H1 (cell line): ENCODE measurements around the gene REG1B. TPM values are rescaled to one million over a fixed set of nuclear protein-coding genes. Genes with fewer than 3 reads are reported as not detected.

Experiments used
- CTCF ChIA-PET: fragments of 300-600 bp; sonication (Branson Sonifier 250); formaldehyde crosslinking; loops from one replicate; lab custom pipeline; 2021; ENCODE audit not compliant: partially characterized antibody; lab: Charles Lee
- POLR2A ChIA-PET: fragments of 300-600 bp; sonication (Branson Sonifier 250); formaldehyde crosslinking; loops from one replicate; lab custom pipeline; 2021; ENCODE audit warnings: inconsistent platforms; ENCODE audit not compliant: partially characterized antibody; lab: Charles Lee
- DNase-seq, 2 experiments: peaks; one replicate each; pipeline versions ENCODE4 v3.0.0 to v3.0.0-alpha.2; 2010 to 2022; ENCODE audit warnings: low spot score in 2 of 2, low read depth in 1 of 2, mixed read lengths in 1 of 2
- FAIRE-seq: peaks from 2 replicates; lab custom pipeline; 2011; peaks lifted over from hg19 to GRCh38; lab: Jason Lieb, UNC
- H2AFZ ChIP-seq: 2 replicates; pipeline ENCODE4 v1.8.1; 2012; ENCODE audit warnings: low read length, inconsistent platforms
- H2AK5ac ChIP-seq: 2 replicates; pipeline ENCODE4 v1.6.1; 2013; ENCODE audit warnings: low read depth, low read length
- H2BK120ac ChIP-seq: replicated peaks from 2 replicates; pipeline ENCODE3; 2013; ENCODE audit warnings: low read depth, low read length, inconsistent platforms
- H2BK12ac ChIP-seq: 2 replicates; pipeline ENCODE4 v1.6.1; 2013; ENCODE audit warnings: low read depth, low read length
- H2BK15ac ChIP-seq: 2 replicates; pipeline ENCODE4 v1.6.1; 2013; ENCODE audit warnings: low read length
- H2BK20ac ChIP-seq: 2 replicates; pipeline ENCODE4 v1.6.1; 2013; ENCODE audit warnings: low read length
- H2BK5ac ChIP-seq: 2 replicates; pipeline ENCODE4 v1.6.1; 2013; ENCODE audit warnings: low read depth, low read length
- H3K14ac ChIP-seq: 2 replicates; pipeline ENCODE4 v1.6.1; 2013; ENCODE audit warnings: inconsistent platforms; ENCODE audit not compliant: insufficient read length
- H3K18ac ChIP-seq: 2 replicates; pipeline ENCODE4 v1.6.1; 2013; ENCODE audit warnings: low read length; ENCODE audit errors: extremely low read depth
- H3K23ac ChIP-seq: 2 replicates; pipeline ENCODE4 v1.6.1; 2013; ENCODE audit warnings: inconsistent platforms; ENCODE audit not compliant: insufficient read length
- H3K23me2 ChIP-seq: 2 replicates; pipeline ENCODE4 v1.6.1; 2013; ENCODE audit warnings: low read depth, low read length
- H3K27ac ChIP-seq: 2 replicates; pipeline ENCODE4 v1.6.1; 2011; ENCODE audit warnings: low read depth, low read length, inconsistent platforms
- H3K27me3 ChIP-seq, 4 experiments: replicated peaks in 1 of 4; 1 replicate in 1 of 4; 2 replicates in 3 of 4; pipeline versions ENCODE4 v1.6.1 to v1.8.1; 2011 to 2013; ENCODE audit warnings: low read length in 3 of 4, mild to moderate bottlenecking in 3 of 4, inconsistent platforms in 2 of 4, mixed read lengths in 2 of 4, moderate library complexity in 1 of 4; ENCODE audit not compliant: control insufficient read depth in 3 of 4, insufficient read depth in 3 of 4; ENCODE audit errors: extremely low read depth in 1 of 4
- H3K36me3 ChIP-seq, 4 experiments: 2 replicates each; pipeline versions ENCODE4 v1.6.1 to v1.8.1; 2011 to 2013; ENCODE audit warnings: mild to moderate bottlenecking in 4 of 4, low read length in 3 of 4, moderate library complexity in 2 of 4, control low read depth in 1 of 4, inconsistent platforms in 1 of 4; ENCODE audit not compliant: insufficient read depth in 4 of 4, control insufficient read depth in 2 of 4
- H3K4ac ChIP-seq: replicated peaks from 2 replicates; pipeline ENCODE3; 2013; ENCODE audit warnings: low read length, low read depth, mixed read lengths, inconsistent platforms; ENCODE audit not compliant: insufficient read length
- H3K4me1 ChIP-seq, 4 experiments: replicated peaks in 1 of 4; 1 replicate in 1 of 4; 2 replicates in 3 of 4; pipeline versions ENCODE4 v1.6.1 to v1.8.1; 2011 to 2013; ENCODE audit warnings: low read length in 3 of 4, inconsistent platforms in 2 of 4, mixed read lengths in 1 of 4; ENCODE audit not compliant: insufficient read depth in 4 of 4, control insufficient read depth in 3 of 4
- H3K4me2 ChIP-seq, 2 experiments: 2 replicates each; pipeline versions ENCODE4 v1.6.1 to v1.8.1; 2011 to 2013; ENCODE audit warnings: low read depth in 2 of 2, low read length in 2 of 2, control low read depth in 1 of 2, inconsistent platforms in 1 of 2, mild to moderate bottlenecking in 1 of 2; ENCODE audit not compliant: insufficient read depth in 1 of 2
- H3K4me3 ChIP-seq, 4 experiments: fragments of 200-600, 300-600 bp in 1 of 4; sonication (generic), shearing (Covaris generic), sonication (Bioruptor Twin) in 1 of 4; 2 replicates each; pipeline versions ENCODE4 v1.5.1 to v1.8.1; 2011 to 2016; ENCODE audit warnings: low read length in 4 of 4, low read depth in 3 of 4, control low read depth in 2 of 4, inconsistent platforms in 2 of 4, mild to moderate bottlenecking in 2 of 4, mixed read lengths in 1 of 4, moderate library complexity in 1 of 4; ENCODE audit not compliant: insufficient read depth in 2 of 4; ENCODE audit errors: extremely low read depth in 1 of 4
- H3K56ac ChIP-seq: replicated peaks from 2 replicates; pipeline ENCODE3; 2013; ENCODE audit warnings: low read depth, mild to moderate bottlenecking, mixed read lengths, low read length, inconsistent platforms; ENCODE audit not compliant: insufficient read length
- H3K79me1 ChIP-seq: 2 replicates; pipeline ENCODE4 v1.6.1; 2013; ENCODE audit warnings: low read depth, low read length, control low read depth
- H3K79me2 ChIP-seq, 2 experiments: 2 replicates each; pipeline versions ENCODE4 v1.6.1 to v1.8.1; 2012 to 2013; ENCODE audit warnings: low read length in 2 of 2, mild to moderate bottlenecking in 2 of 2, inconsistent platforms in 1 of 2; ENCODE audit not compliant: insufficient read depth in 2 of 2, control insufficient read depth in 1 of 2
- H3K9ac ChIP-seq, 4 experiments: replicated peaks in 1 of 4; 1 replicate in 1 of 4; 2 replicates in 3 of 4; pipeline versions ENCODE4 v1.6.1 to v1.8.1; 2011 to 2013; ENCODE audit warnings: low read depth in 3 of 4, low read length in 3 of 4, control low read depth in 2 of 4, mild to moderate bottlenecking in 2 of 4, moderate library complexity in 2 of 4, inconsistent platforms in 1 of 4; ENCODE audit errors: extremely low read depth in 1 of 4
- H3K9me3 ChIP-seq, 2 experiments: 2 replicates each; pipeline versions ENCODE4 v1.6.1 to v1.8.1; 2012 to 2013; ENCODE audit warnings: mild to moderate bottlenecking in 2 of 2, moderate library complexity in 2 of 2, control low read depth in 1 of 2, inconsistent platforms in 1 of 2, low read depth in 1 of 2, low read length in 1 of 2, mixed read lengths in 1 of 2; ENCODE audit not compliant: insufficient read depth in 2 of 2
- H4K20me1 ChIP-seq, 2 experiments: replicated peaks in 1 of 2; 2 replicates each; pipeline versions ENCODE3 to v1.8.1; 2011 to 2013; ENCODE audit warnings: inconsistent platforms in 2 of 2, low read length in 2 of 2, mild to moderate bottlenecking in 1 of 2; ENCODE audit not compliant: insufficient read depth in 2 of 2, control insufficient read depth in 1 of 2
- H4K5ac ChIP-seq: 2 replicates; pipeline ENCODE4 v1.6.1; 2013; ENCODE audit warnings: low read length, low read depth, mixed read lengths, inconsistent platforms; ENCODE audit not compliant: insufficient read length
- H4K8ac ChIP-seq: 2 replicates; pipeline ENCODE4 v1.8.0; 2013; ENCODE audit warnings: mild to moderate bottlenecking, moderate library complexity, low read length, inconsistent platforms; ENCODE audit not compliant: insufficient read depth; ENCODE audit errors: extremely low read depth
- H4K91ac ChIP-seq: replicated peaks from 2 replicates; pipeline ENCODE3; 2013; ENCODE audit warnings: low read length, mixed read lengths, inconsistent platforms; ENCODE audit not compliant: insufficient read length
- POU5F1 ChIP-seq: IDR thresholded peaks from 2 replicates; pipeline ENCODE4 v1.6.1; 2011; ENCODE audit warnings: low read depth, mild to moderate bottlenecking, low read length, moderate library complexity
- RAD21 ChIP-seq, 2 experiments: IDR thresholded peaks in 1 of 2; conservative IDR thresholded peaks in 1 of 2; 2 replicates each; pipeline ENCODE4 v1.6.1; 2011; ENCODE audit warnings: low read depth in 2 of 2, low read length in 2 of 2, improper control_type of control experiment in 1 of 2, inconsistent platforms in 1 of 2, mild to moderate bottlenecking in 1 of 2, moderate library complexity in 1 of 2
- WGBS, 2 experiments: shearing (Covaris generic) in 1 of 2; methylation state at CpG; one replicate each; pipeline versions ENCODE4 v1.1.6 to v1.1.7; 2013 to 2015; ENCODE audit warnings: low lambda C conversion rate in 2 of 2, mixed read lengths in 2 of 2, inconsistent platforms in 1 of 2, low coverage in 1 of 2, missing lambda C conversion rate in 1 of 2; ENCODE audit not compliant: insufficient replicate concordance in 2 of 2, insufficient coverage in 1 of 2, insufficient read length in 1 of 2; ENCODE audit errors: extremely low coverage in 1 of 2, missing lambda C conversion rate in 1 of 2; 5-methylcytosine and 5-hydroxymethylcytosine counted together
- polyA plus RNA-seq, 7 experiments: library from polyadenylated mRNA; depleted of rRNA in 3 of 7; stranded (reverse) in 5 of 7; unstranded in 2 of 7; fragments of >200 nt in 5 of 7; fragments of 200-250 nt in 2 of 7; gene quantifications; 1 replicate in 5 of 7; 2 replicates in 1 of 7; 4 replicates in 1 of 7; pipeline versions ENCODE4 v1.2.1 to v1.2.3, GENCODE V29; 2011 to 2013; ENCODE audit warnings: missing spikeins in 2 of 7, mixed read lengths in 2 of 7
- total RNA-seq: library from RNA; stranded (reverse); fragmentation: NEBNext Ultra II Directional; extraction: Animal tissue kit (Norgen Biotek cat#: 25700); gene quantifications from 2 replicates; pipeline ENCODE4 v1.2.1, GENCODE V29; 2021
- TF ChIP-seq, protein P1 (sequence below), 3 experiments: IDR thresholded peaks; 1 replicate in 2 of 3; 2 replicates in 1 of 3; pipeline versions ENCODE4 v1.5.1 to v1.6.1; 2011; ENCODE audit warnings: low read length in 3 of 3, mild to moderate bottlenecking in 3 of 3, inconsistent platforms in 2 of 3, low read depth in 1 of 3, moderate library complexity in 1 of 3; ENCODE audit not compliant: insufficient read depth in 1 of 3; ENCODE audit errors: control extremely low read depth in 1 of 3

Gene REG1B
- total and polyA plus RNA-seq, 2 of the 8 experiments (the other 6 are each of a cell fraction or from before 2014, with no cell fraction given) = not detected

- Histone ChIP-seq H4K8ac (no peak overlapping the region), H2AK5ac (no peak overlapping the region), H3K23ac (no peak overlapping the region), H2BK20ac (no peak overlapping the region), H2AFZ (0 out of 2 replicates have a peak overlapping the region, but pooled peaks have one; percentile 40), H2BK120ac (no peak overlapping the region), H3K36me3 (no peaks in the 10 kb centered on the region), H2BK15ac (no peak overlapping the region), H3K9ac (no peak overlapping the region), H3K18ac (no peak overlapping the region), H4K20me1 (no peaks in the 10 kb centered on the region), H3K27me3 (no peaks in the 10 kb centered on the region), H3K23me2 (peaks cover 2% of the 10 kb centered on the region; the same call in 1 of the 2 replicates), H3K4me1 (no peaks in the 10 kb centered on the region), H3K9me3 (peaks cover 9 to 11% of the 10 kb centered on the region in 2 experiments; a peak in 3 of 4 replicates), H3K4me3 (no peak overlapping the region), H4K5ac (no peak overlapping the region), H2BK12ac (no peak overlapping the region), H2BK5ac (no peak overlapping the region), H3K79me1 (no peaks in the 10 kb centered on the region), H3K4ac (no peak overlapping the region), H3K14ac (no peak overlapping the region), H3K27ac (no peak overlapping the region), H3K4me2 (no peak overlapping the region), H3K56ac (no peak overlapping the region), H4K91ac (no peak overlapping the region), H3K79me2 (no peaks in the 10 kb centered on the region)
- CTCF ChIA-PET = interaction anchor here (0.6 to 1.7 kb wide), 2 partner anchors 16 to 122 kb away, joined by 3 read pairs; no protein-coding TSS in a partner anchor
- POLR2A ChIA-PET = no interaction called here
- no peak for DNase-seq
- FAIRE-seq = no peak
- TF ChIP-seq RAD21 (IDR thresholded peaks at IDR 0.05 in 1 of 2, conservative IDR thresholded peaks at IDR 0.05 in 1 of 2; ENCODE audit: low read depth in 2 of 2, low read length in 2 of 2) = peak; percentile 16 to 41; a peak in 3 of 4 replicates
- no peak for TF ChIP-seq POU5F1
- TF ChIP-seq, protein P1, sequence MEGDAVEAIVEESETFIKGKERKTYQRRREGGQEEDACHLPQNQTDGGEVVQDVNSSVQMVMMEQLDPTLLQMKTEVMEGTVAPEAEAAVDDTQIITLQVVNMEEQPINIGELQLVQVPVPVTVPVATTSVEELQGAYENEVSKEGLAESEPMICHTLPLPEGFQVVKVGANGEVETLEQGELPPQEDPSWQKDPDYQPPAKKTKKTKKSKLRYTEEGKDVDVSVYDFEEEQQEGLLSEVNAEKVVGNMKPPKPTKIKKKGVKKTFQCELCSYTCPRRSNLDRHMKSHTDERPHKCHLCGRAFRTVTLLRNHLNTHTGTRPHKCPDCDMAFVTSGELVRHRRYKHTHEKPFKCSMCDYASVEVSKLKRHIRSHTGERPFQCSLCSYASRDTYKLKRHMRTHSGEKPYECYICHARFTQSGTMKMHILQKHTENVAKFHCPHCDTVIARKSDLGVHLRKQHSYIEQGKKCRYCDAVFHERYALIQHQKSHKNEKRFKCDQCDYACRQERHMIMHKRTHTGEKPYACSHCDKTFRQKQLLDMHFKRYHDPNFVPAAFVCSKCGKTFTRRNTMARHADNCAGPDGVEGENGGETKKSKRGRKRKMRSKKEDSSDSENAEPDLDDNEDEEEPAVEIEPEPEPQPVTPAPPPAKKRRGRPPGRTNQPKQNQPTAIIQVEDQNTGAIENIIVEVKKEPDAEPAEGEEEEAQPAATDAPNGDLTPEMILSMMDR (IDR thresholded peaks at IDR 0.05; ENCODE audit: control extremely low read depth in 1 of 3, insufficient read depth in 1 of 3, low read depth in 1 of 3, low read length in 3 of 3) = peak in 2 of 3 experiments; percentile 11 to 15; a peak in 2 of 4 replicates
- 96% methylated on average over 6 of the region's 6 CpGs; no CpG with 5 or more reads in 1 of the 2 experiments for WGBS, 2 experiments
Measured at GRCh38 chr2:79097843-79098242, 10.1 kb upstream of the REG1B start.
